HepG2 (cell line): ENCODE measurements around the gene POLR2H. TPM values are rescaled to one million over a fixed set of nuclear protein-coding genes. Genes with fewer than 3 reads are reported as not detected.

ENCODE experiments used
- ATAC-seq: fragments of 200-7000 bp; cut with Tn5 transposase; 3 replicates; pipeline ENCODE4 v1.9.1; 2020; ENCODE audit warnings: mild to moderate bottlenecking, moderate library complexity
- BruUV-seq: library from RNA; stranded (reverse); fragments of 400-500 nt; replicated peaks from 2 replicates; lab custom pipeline; 2021; lab: Mats Ljungman, UMichigan
- CTCF ChIA-PET: fragments of 300-600 bp; formaldehyde crosslinking; extraction: SDS; loops from one replicate; lab custom pipeline; 2021; ENCODE audit warnings: low total read pairs, inconsistent platforms, low intra/inter-chr PET ratio; lab: Yijun Ruan, JAX
- POLR2A ChIA-PET: fragments of 350-600 bp; sonication (Branson Sonifier 250); formaldehyde crosslinking; loops from one replicate; lab custom pipeline; 2020; ENCODE audit warnings: antibody characterized with exemption, inconsistent platforms; lab: Yijun Ruan, JAX
- DNase-seq: peaks from one replicate; pipeline ENCODE4 v3.0.0-alpha.2; 2015; ENCODE audit warnings: low spot score
- FAIRE-seq: peaks from 3 replicates; lab custom pipeline; 2011; peaks lifted over from hg19 to GRCh38; lab: Jason Lieb, UNC
- H2AFZ ChIP-seq: one replicate; pipeline ENCODE4 v1.6.1; 2011; ENCODE audit warnings: low read length, inconsistent platforms
- H3K27ac ChIP-seq: fragments of 300-600 bp; 3 replicates; pipeline ENCODE4 v1.8.0; 2011; ENCODE audit warnings: mixed run types, mild to moderate bottlenecking, mixed read lengths, low read length, inconsistent platforms; ENCODE audit not compliant: insufficient read depth; ENCODE audit errors: extremely low read length
- H3K27me3 ChIP-seq, 2 experiments: fragments of 200-600 bp in 1 of 2; 2 replicates in 1 of 2; 3 replicates in 1 of 2; pipeline versions ENCODE4 v1.6.0 to v1.8.0; 2011; ENCODE audit warnings: low read length in 2 of 2, mild to moderate bottlenecking in 2 of 2, moderate library complexity in 2 of 2, inconsistent platforms in 1 of 2; ENCODE audit not compliant: insufficient read depth in 2 of 2, control insufficient read depth in 1 of 2
- H3K36me3 ChIP-seq, 2 experiments: fragments of 200-600 bp in 1 of 2; replicated peaks in 1 of 2; 2 replicates in 1 of 2; 3 replicates in 1 of 2; pipeline versions ENCODE4 v1.5.1 to v1.8.0; 2011; ENCODE audit warnings: low read length in 2 of 2, inconsistent platforms in 1 of 2; ENCODE audit not compliant: insufficient read depth in 2 of 2, control insufficient read depth in 1 of 2
- H3K4me1 ChIP-seq: 2 replicates; pipeline ENCODE4 v1.5.1; 2012; ENCODE audit warnings: low read length, inconsistent platforms; ENCODE audit not compliant: insufficient read depth
- H3K4me2 ChIP-seq: 2 replicates; pipeline ENCODE4 v1.6.0; 2011; ENCODE audit warnings: low read depth, low read length, inconsistent platforms
- H3K4me3 ChIP-seq, 3 experiments: fragments of 200-600 bp in 1 of 3; sonication (generic), shearing (Covaris generic) in 1 of 3; replicated peaks in 1 of 3; 2 replicates each; pipeline ENCODE4 v1.5.1; 2011 to 2016; ENCODE audit warnings: low read length in 3 of 3, inconsistent platforms in 2 of 3, low read depth in 2 of 3, mild to moderate bottlenecking in 2 of 3, control low read depth in 1 of 3, mixed read lengths in 1 of 3; ENCODE audit not compliant: insufficient read depth in 1 of 3
- H3K79me2 ChIP-seq: one replicate; pipeline ENCODE4 v1.6.1; 2011; ENCODE audit warnings: low read length, inconsistent platforms; ENCODE audit not compliant: insufficient read depth
- H3K9ac ChIP-seq: 2 replicates; pipeline ENCODE4 v1.6.0; 2011; ENCODE audit warnings: mild to moderate bottlenecking, low read depth, low read length, inconsistent platforms; ENCODE audit not compliant: insufficient read depth
- H3K9me3 ChIP-seq: 2 replicates; pipeline ENCODE4 v1.5.1; 2012; ENCODE audit warnings: mild to moderate bottlenecking, low read length
- H4K20me1 ChIP-seq: 2 replicates; pipeline ENCODE4 v1.6.0; 2011; ENCODE audit warnings: inconsistent platforms, mild to moderate bottlenecking, low read length, moderate library complexity; ENCODE audit not compliant: insufficient read depth
- AGO1 ChIP-seq: fragments of 200-400 bp; formaldehyde crosslinking; IDR thresholded peaks from 2 replicates; pipeline ENCODE4 v1.6.1; 2017; ENCODE audit warnings: mild to moderate bottlenecking, low read depth, low read length, moderate library complexity; ENCODE audit not compliant: poor library complexity, severe bottlenecking
- POLR2A ChIP-seq, 2 experiments: IDR thresholded peaks; 2 replicates each; pipeline ENCODE4 v1.6.1; 2011; ENCODE audit warnings: low read depth in 2 of 2, low read length in 2 of 2, mild to moderate bottlenecking in 1 of 2, moderate library complexity in 1 of 2; ENCODE audit not compliant: insufficient read depth in 1 of 2
- SNRNP70 ChIP-seq: fragments of 200-400 bp; formaldehyde crosslinking; IDR thresholded peaks from 2 replicates; pipeline ENCODE4 v1.6.1; 2017; ENCODE audit warnings: mild to moderate bottlenecking, low read depth, low read length, moderate library complexity
- TBX3 ChIP-seq: fragments of 450-650 bp; IDR thresholded peaks from 2 replicates; pipeline ENCODE4 v1.6.1; 2017; ENCODE audit warnings: antibody characterized with exemption, mild to moderate bottlenecking, inconsistent platforms, borderline replicate concordance
- ZBTB33 ChIP-seq: sonication (generic); formaldehyde crosslinking; IDR thresholded peaks from 2 replicates; pipeline ENCODE4 v1.4.0; 2020; ENCODE audit warnings: missing genetic modification reagents
- ZMYM3 ChIP-seq: sonication (generic); formaldehyde crosslinking; IDR thresholded peaks from 2 replicates; pipeline ENCODE4 v1.5.1; 2020; ENCODE audit warnings: mild to moderate bottlenecking, missing genetic modification reagents
- ZNF563 ChIP-seq: sonication (generic); formaldehyde crosslinking; IDR thresholded peaks from 2 replicates; pipeline ENCODE4 v1.8.0; 2022; ENCODE audit warnings: mild to moderate bottlenecking, moderate library complexity, missing genetic modification reagents
- ZNF629 ChIP-seq: sonication (generic); formaldehyde crosslinking; conservative IDR thresholded peaks from 2 replicates; pipeline ENCODE4 v1.5.0; 2020; ENCODE audit warnings: missing genetic modification reagents
- ZNF687 ChIP-seq: sonication (generic); formaldehyde crosslinking; IDR thresholded peaks from 2 replicates; pipeline ENCODE4 v1.5.1; 2020; ENCODE audit warnings: mild to moderate bottlenecking, missing genetic modification reagents, moderate library complexity
- WGBS: methylation state at CpG from one replicate; pipeline ENCODE4 v1.1.6; 2017; ENCODE audit warnings: low lambda C conversion rate; 5-methylcytosine and 5-hydroxymethylcytosine counted together
- in situ Hi-C: cut with HindIII; loops from 2 replicates; pipeline ENCODE4 v1.10.0; 2017; ENCODE audit warnings: low pct_unique_long_range_greater_than_20kb; ENCODE audit not compliant: extremely low pct_ligation_motif_present
- intact Hi-C: fragments of 100-400 bp; cut with micrococcal nuclease; formaldehyde crosslinking; loops from one replicate; pipeline ENCODE4 v1.10.0; 2022; ENCODE audit not compliant: unreplicated experiment
- polyA plus RNA-seq, 8 experiments: library from polyadenylated mRNA; depleted of rRNA in 3 of 8; stranded (reverse) in 7 of 8; unstranded in 1 of 8; fragments of >200 nt; fragmentation: Illumina TruSeq in 4 of 8; extraction: Trizol in 4 of 8; gene quantifications; 2 replicates each; pipeline versions ENCODE4 v1.2.1 to v1.2.3, GENCODE V29; 2011 to 2016; ENCODE audit warnings: low read depth in 4 of 8, missing spikeins in 1 of 8, mixed read lengths in 1 of 8; ENCODE audit not compliant: insufficient read depth in 1 of 8
- total RNA-seq, 5 experiments: library from RNA; depleted of rRNA; stranded (reverse); fragments of >200 nt; fragmentation: Illumina TruSeq; extraction: Trizol; gene quantifications; 2 replicates each; pipeline ENCODE4 v1.2.3, GENCODE V29; 2016; ENCODE audit warnings: low read depth in 1 of 5

POLR2H gene
- total and polyA plus RNA-seq, 2 of the 13 experiments (the other 11 are each of a cell fraction or from before 2014, with no cell fraction given) = 118 to 194 TPM

GRCh38 chr3:184380185-184380626 is 18.7 kb downstream of the POLR2H start (continued):
- TF ChIP-seq AGO1 (peak; percentile 50), ZNF563 (0 out of 2 replicates have a peak, but pooled peaks have one; percentile 45), POLR2A (IDR thresholded peaks at IDR 0.05; ENCODE audit: insufficient read depth in 1 of 2, low read depth in 2 of 2, low read length in 2 of 2) (peak in 1 of 2 experiments; percentile 37; a peak in 1 of 4 replicates)

- no peaks in the 10 kb centered on the region; a peak in 1 of 5 replicates for H3K27me3 ChIP-seq
- TF ChIP-seq ZNF687 = peak; percentile 25
- peak; percentile 80 for TF ChIP-seq ZNF629
- TF ChIP-seq ZMYM3 (CRISPR knock-in tag) = peak; percentile 31; the same call in 1 of the 2 replicates
- peak; percentile 4 for TF ChIP-seq AGO1
- no peak for TF ChIP-seq SNRNP70
- TF ChIP-seq ZBTB33 (CRISPR knock-in tag) = peak; percentile 42; the same call in 1 of the 2 replicates
- no peak for TF ChIP-seq TBX3
- 83% methylated on average over 7 of the region's 42 CpGs for WGBS
- peak overlapping the region; percentile 80 for H3K4me2 ChIP-seq
- peaks cover 25% of the 10 kb centered on the region for H3K79me2 ChIP-seq
- H3K4me3 ChIP-seq = peak overlapping the region; percentile 59 to 79 (median 71); a peak in 4 of 6 replicates
- no peak for ATAC-seq
- in situ Hi-C loops (no loop called here), intact Hi-C loops (no loop called here)
- H3K36me3 ChIP-seq = peaks cover 8 to 25% of the 10 kb centered on the region in 2 experiments; a peak in 4 of 5 replicates
- no peak for DNase-seq
- H3K27ac ChIP-seq = no peak overlapping the region
- H3K9ac ChIP-seq = peak overlapping the region; percentile 58
- BruUV-seq = no TSS peak
- CTCF ChIA-PET = no interaction called here
- H3K9me3 ChIP-seq = no peaks in the 10 kb centered on the region
- peaks cover 27% of the 10 kb centered on the region for H3K4me1 ChIP-seq
- FAIRE-seq = no peak
- no peak overlapping the region for H2AFZ ChIP-seq
- 0 out of 2 replicates have a peak, but pooled peaks cover 3% of the 10 kb centered on the region for H4K20me1 ChIP-seq
- POLR2A ChIA-PET = interaction anchor here (1.0 to 1.4 kb wide), 3 partner anchors 8 to 33 kb away, joined by 4 to 5 read pairs (median 5); no protein-coding TSS in a partner anchor
Observed at GRCh38 chr3:184380627-184381260, 19.2 kb downstream of the POLR2H start.
